Right lobe of liver (tissue), 4 donors: ENCODE measurements around the gene SGCD.

Experiments used
- CTCF ChIP-seq, 4 donors: fragments of 200-600 bp in 3 of 4; fragments of 450-650 bp in 1 of 4; IDR thresholded peaks; one replicate each; pipeline versions ENCODE4 v1.5.1 to v1.8.0; 2016 to 2022; ENCODE audit warnings: antibody characterized with exemption in 4 of 4, mild to moderate bottlenecking in 2 of 4
- POLR2A ChIP-seq: fragments of 450-650 bp; IDR thresholded peaks from one replicate; pipeline ENCODE4 v1.6.1; 2017; ENCODE audit warnings: antibody characterized with exemption, mild to moderate bottlenecking
- donor health status: DM: no; HTN: no; CAD: no.
- donor health status: DM: no; HTN: no; CAD: no.
- donor health status: DM: no; HTN: yes; CAD: no.

GRCh38 chr5:156387391-156387790 lies 60.4 kb downstream of the SGCD start:
- TF ChIP-seq POLR2A (no peak), CTCF (IDR thresholded peaks at IDR 0.05) (no peak)
